OCI-LY1 (cell line): ENCODE measurements around the gene DMBT1.

Experiments used
- EZH2 ChIP-seq: fragments of 200-600 bp; sonication (generic), shearing (Covaris generic); IDR thresholded peaks from 2 replicates; pipeline ENCODE4 v1.8.0; 2017; ENCODE audit warnings: borderline replicate concordance, mixed run types, mild to moderate bottlenecking, antibody characterized with exemption, low read length, moderate library complexity, mixed read lengths
- TF ChIP-seq, protein P1 (sequence below): fragments of 200-600 bp; sonication (generic), shearing (Covaris generic); IDR thresholded peaks from 2 replicates; pipeline ENCODE4 v1.5.1; 2017; ENCODE audit warnings: mild to moderate bottlenecking, antibody characterized with exemption, low read length, moderate library complexity, mixed read lengths

- TF ChIP-seq, protein P1, sequence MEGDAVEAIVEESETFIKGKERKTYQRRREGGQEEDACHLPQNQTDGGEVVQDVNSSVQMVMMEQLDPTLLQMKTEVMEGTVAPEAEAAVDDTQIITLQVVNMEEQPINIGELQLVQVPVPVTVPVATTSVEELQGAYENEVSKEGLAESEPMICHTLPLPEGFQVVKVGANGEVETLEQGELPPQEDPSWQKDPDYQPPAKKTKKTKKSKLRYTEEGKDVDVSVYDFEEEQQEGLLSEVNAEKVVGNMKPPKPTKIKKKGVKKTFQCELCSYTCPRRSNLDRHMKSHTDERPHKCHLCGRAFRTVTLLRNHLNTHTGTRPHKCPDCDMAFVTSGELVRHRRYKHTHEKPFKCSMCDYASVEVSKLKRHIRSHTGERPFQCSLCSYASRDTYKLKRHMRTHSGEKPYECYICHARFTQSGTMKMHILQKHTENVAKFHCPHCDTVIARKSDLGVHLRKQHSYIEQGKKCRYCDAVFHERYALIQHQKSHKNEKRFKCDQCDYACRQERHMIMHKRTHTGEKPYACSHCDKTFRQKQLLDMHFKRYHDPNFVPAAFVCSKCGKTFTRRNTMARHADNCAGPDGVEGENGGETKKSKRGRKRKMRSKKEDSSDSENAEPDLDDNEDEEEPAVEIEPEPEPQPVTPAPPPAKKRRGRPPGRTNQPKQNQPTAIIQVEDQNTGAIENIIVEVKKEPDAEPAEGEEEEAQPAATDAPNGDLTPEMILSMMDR, result no peak
- no peak for TF ChIP-seq EZH2
Observed at GRCh38 chr10:122674781-122675180, 114.2 kb downstream of the DMBT1 start.
